Neuronal stem cell (in vitro differentiated cells): ENCODE results near the gene PPP1R1B.

Source experiments
- DNase-seq: peaks from one replicate; pipeline ENCODE4 v3.0.0-alpha.2; 2013; ENCODE audit warnings: low spot score
- H2AFZ ChIP-seq: one replicate; pipeline ENCODE4 v1.6.1; 2013; ENCODE audit warnings: mild to moderate bottlenecking, low read length, inconsistent platforms
- H2AK5ac ChIP-seq: 2 replicates; pipeline ENCODE4 v1.6.1; 2013; ENCODE audit warnings: low read depth, mild to moderate bottlenecking, inconsistent platforms, low read length, moderate library complexity, mixed read lengths
- H2BK120ac ChIP-seq: 2 replicates; pipeline ENCODE4 v1.6.1; 2013; ENCODE audit warnings: low read depth, mild to moderate bottlenecking, inconsistent platforms, low read length, moderate library complexity, mixed read lengths
- H2BK12ac ChIP-seq: one replicate; pipeline ENCODE4 v1.6.1; 2013; ENCODE audit warnings: low read length, inconsistent platforms
- H2BK15ac ChIP-seq: 2 replicates; pipeline ENCODE4 v1.6.1; 2013; ENCODE audit warnings: mild to moderate bottlenecking, low read length, inconsistent platforms, mixed read lengths
- H2BK5ac ChIP-seq: one replicate; pipeline ENCODE4 v1.6.1; 2013; ENCODE audit warnings: inconsistent platforms, mild to moderate bottlenecking, low read length, moderate library complexity
- H3K14ac ChIP-seq: one replicate; pipeline ENCODE4 v1.6.1; 2013; ENCODE audit warnings: low read length, inconsistent platforms
- H3K18ac ChIP-seq: 2 replicates; pipeline ENCODE4 v1.6.1; 2013; ENCODE audit warnings: low read length, inconsistent platforms
- H3K23ac ChIP-seq: 2 replicates; pipeline ENCODE4 v1.6.1; 2013; ENCODE audit warnings: low read depth, mild to moderate bottlenecking, mixed read lengths, low read length, inconsistent platforms; ENCODE audit not compliant: poor library complexity
- H3K27ac ChIP-seq: replicated peaks from 3 replicates; pipeline ENCODE4 v1.5.1; 2013; ENCODE audit warnings: low read length, inconsistent platforms
- H3K27me3 ChIP-seq, 3 experiments: 2 replicates each; pipeline ENCODE4 v1.6.1; 2013; ENCODE audit warnings: low read length in 3 of 3, mild to moderate bottlenecking in 2 of 3, inconsistent platforms in 1 of 3, low read depth in 1 of 3, mixed read lengths in 1 of 3, moderate library complexity in 1 of 3; ENCODE audit not compliant: control insufficient read depth in 3 of 3, insufficient read depth in 3 of 3
- H3K36me3 ChIP-seq, 2 donors: replicated peaks in 1 of 2; 2 replicates each; pipeline ENCODE4 v1.6.1; 2013; ENCODE audit warnings: low read length in 2 of 2; ENCODE audit not compliant: control insufficient read depth in 2 of 2, insufficient read depth in 2 of 2
- H3K4ac ChIP-seq: 2 replicates; pipeline ENCODE4 v1.6.1; 2013; ENCODE audit warnings: inconsistent platforms, mild to moderate bottlenecking, low read length, moderate library complexity
- H3K4me1 ChIP-seq, 2 donors: 1 replicate in 1 of 2; 2 replicates in 1 of 2; pipeline ENCODE4 v1.6.1; 2013; ENCODE audit warnings: low read length in 2 of 2, low read depth in 1 of 2; ENCODE audit not compliant: control insufficient read depth in 2 of 2, insufficient read depth in 1 of 2
- H3K4me2 ChIP-seq: one replicate; pipeline ENCODE4 v1.6.1; 2013; ENCODE audit warnings: mild to moderate bottlenecking, low read length, inconsistent platforms; ENCODE audit not compliant: insufficient read depth, poor library complexity, severe bottlenecking
- H3K4me3 ChIP-seq, 2 donors: 2 replicates each; pipeline ENCODE4 v1.5.1; 2013; ENCODE audit warnings: low read length in 2 of 2, mild to moderate bottlenecking in 2 of 2, inconsistent platforms in 1 of 2, moderate library complexity in 1 of 2
- H3K79me1 ChIP-seq: one replicate; pipeline ENCODE4 v1.6.1; 2013; ENCODE audit warnings: low read depth, mild to moderate bottlenecking, inconsistent platforms, low read length, moderate library complexity
- H3K9ac ChIP-seq: one replicate; pipeline ENCODE4 v1.6.1; 2013; ENCODE audit warnings: mild to moderate bottlenecking, low read depth, low read length, inconsistent platforms; ENCODE audit not compliant: poor library complexity
- H3K9me3 ChIP-seq, 2 donors: replicated peaks in 1 of 2; 2 replicates each; pipeline versions ENCODE3 to v1.6.1; 2013; ENCODE audit warnings: low read length in 2 of 2, mild to moderate bottlenecking in 2 of 2, inconsistent platforms in 1 of 2, low read depth in 1 of 2, mixed read lengths in 1 of 2, moderate library complexity in 1 of 2; ENCODE audit not compliant: control insufficient read depth in 2 of 2, insufficient read depth in 1 of 2
- H4K8ac ChIP-seq: one replicate; pipeline ENCODE4 v1.6.1; 2013; ENCODE audit warnings: low read depth, mild to moderate bottlenecking, inconsistent platforms, low read length, moderate library complexity
- H4K91ac ChIP-seq: one replicate; pipeline ENCODE4 v1.6.1; 2013; ENCODE audit warnings: low read length, low read depth, mild to moderate bottlenecking, inconsistent platforms; ENCODE audit not compliant: poor library complexity
- WGBS, 2 donors: extraction: QIAGEN DNeasy Blood & Tissue Kit; methylation state at CpG; one replicate each; pipeline ENCODE4 v1.1.7; 2013; ENCODE audit warnings: missing lambda C conversion rate in 2 of 2, mixed read lengths in 1 of 2; ENCODE audit not compliant: insufficient read length in 2 of 2, insufficient replicate concordance in 1 of 2; ENCODE audit errors: extremely low coverage in 2 of 2; 5-methylcytosine and 5-hydroxymethylcytosine counted together

PPP1R1B gene

GRCh38 chr17:39658346-39658745, 31.6 kb downstream of the PPP1R1B start:
- H2BK5ac ChIP-seq: no peak overlapping the region

GRCh38 chr17:39658760-39659159, 32.0 kb downstream of the PPP1R1B start:
- H3K4me2 ChIP-seq: no peak overlapping the region
- 88% methylated on average over 1 of the region's 3 CpGs; no CpG with 5 or more reads in 1 of the 2 donors for WGBS, 2 donors
- H4K8ac ChIP-seq: no peak overlapping the region
- no peak overlapping the region for H3K23ac ChIP-seq
- no peak overlapping the region for H2BK120ac ChIP-seq
- no peak overlapping the region for H3K9ac ChIP-seq
- H3K36me3 ChIP-seq: peaks cover 37 to 76% of the 10 kb centered on the region in 2 donors
- H2AK5ac ChIP-seq: no peak overlapping the region
- no peak overlapping the region for H4K91ac ChIP-seq
- no peak overlapping the region for H2AFZ ChIP-seq
- no peaks in the 10 kb centered on the region for H3K9me3 ChIP-seq
- H3K14ac ChIP-seq: no peak overlapping the region
- peaks cover 3 to 20% of the 10 kb centered on the region in 2 donors for H3K4me1 ChIP-seq
- H2BK12ac ChIP-seq: no peak overlapping the region
- no peak overlapping the region for H3K18ac ChIP-seq
- H3K27ac ChIP-seq: no peak overlapping the region
- no peak for DNase-seq
- H2BK5ac ChIP-seq: no peak overlapping the region
- H3K27me3 ChIP-seq: no peaks in the 10 kb centered on the region
- no peak overlapping the region for H2BK15ac ChIP-seq
- H3K79me1 ChIP-seq: peaks cover 13% of the 10 kb centered on the region
- no peak overlapping the region for H3K4ac ChIP-seq
- H3K4me3 ChIP-seq: no peak overlapping the region

More at GRCh38 chr17:39658346-39658745, 31.6 kb downstream of the PPP1R1B start:
- Histone ChIP-seq H4K91ac (no peak overlapping the region), H2BK120ac (no peak overlapping the region), H3K9ac (no peak overlapping the region), H4K8ac (no peak overlapping the region), H2AFZ (no peak overlapping the region), H3K14ac (no peak overlapping the region), H3K23ac (no peak overlapping the region), H3K9me3 (no peaks in the 10 kb centered on the region), H3K79me1 (peaks cover 15% of the 10 kb centered on the region), H3K4me3 (no peak overlapping the region), H2BK12ac (no peak overlapping the region), H3K27ac (no peak overlapping the region), H3K36me3 (peaks cover 37 to 76% of the 10 kb centered on the region in 2 donors), H2BK15ac (no peak overlapping the region), H3K27me3 (no peaks in the 10 kb centered on the region), H3K4me2 (no peak overlapping the region), H3K4me1 (peaks cover 5 to 22% of the 10 kb centered on the region in 2 donors), H2AK5ac (no peak overlapping the region), H3K4ac (no peak overlapping the region), H3K18ac (no peak overlapping the region)
- no peak for DNase-seq
- no CpG with 5 or more reads among the region's 11 CpGs for whole genome bisulfite sequencing, 2 donors

- Histone ChIP-seq H3K14ac (no peak overlapping the region), H3K4ac (no peak overlapping the region), H3K23ac (no peak overlapping the region), H2BK5ac (no peak overlapping the region), H2BK15ac (no peak overlapping the region), H4K91ac (no peak overlapping the region), H3K4me1 (peaks cover 0 to 21% of the 10 kb centered on the region in 2 donors), H2BK12ac (no peak overlapping the region), H3K9me3 (no peaks in the 10 kb centered on the region), H2BK120ac (no peak overlapping the region), H3K36me3 (peaks cover 37 to 72% of the 10 kb centered on the region in 2 donors), H4K8ac (no peak overlapping the region), H2AK5ac (no peak overlapping the region), H3K18ac (no peak overlapping the region), H3K4me2 (no peak overlapping the region), H3K4me3 (no peak overlapping the region), H3K27ac (no peak overlapping the region), H2AFZ (no peak overlapping the region), H3K27me3 (no peaks in the 10 kb centered on the region), H3K79me1 (peaks cover 11% of the 10 kb centered on the region), H3K9ac (no peak overlapping the region)
- no peak for DNase-seq
- no CpG with 5 or more reads among the region's 15 CpGs for WGBS, 2 donors
These were observed 32.7 kb downstream of the PPP1R1B start for GRCh38 chr17:39659279-39660010.

GRCh38 chr17:39660011-39660360, 33.2 kb downstream of the PPP1R1B start:
- Histone ChIP-seq H4K91ac (no peak overlapping the region), H2BK12ac (no peak overlapping the region), H3K27me3 (no peaks in the 10 kb centered on the region), H3K9me3 (no peaks in the 10 kb centered on the region), H2BK15ac (no peak overlapping the region), H4K8ac (no peak overlapping the region), H3K23ac (peak overlapping the region; percentile 34), H2AK5ac (no peak overlapping the region), H3K4ac (no peak overlapping the region), H3K9ac (peak overlapping the region; percentile 70), H2AFZ (no peak overlapping the region), H3K4me3 (no peak overlapping the region), H3K18ac (no peak overlapping the region), H2BK5ac (no peak overlapping the region), H3K36me3 (peaks cover 37 to 67% of the 10 kb centered on the region in 2 donors), H3K4me2 (no peak overlapping the region), H3K79me1 (peaks cover 11% of the 10 kb centered on the region), H3K14ac (no peak overlapping the region), H3K27ac (no peak overlapping the region), H2BK120ac (no peak overlapping the region), H3K4me1 (peaks cover 0 to 17% of the 10 kb centered on the region in 2 donors)
- DNase-seq: no peak
- no CpG with 5 or more reads among the region's 5 CpGs for WGBS, 2 donors
